Gastrocnemius medialis (tissue), 4 donors: ENCODE data around the gene SDCCAG8. TPM values are rescaled to one million over a fixed set of nuclear protein-coding genes. Genes with fewer than 3 reads are reported as not detected.

ENCODE experiments used
- ATAC-seq, 2 donors: fragments of 150-250 bp; one replicate each; pipeline ENCODE4 v1.9.1; 2016
- DNase-seq, 2 donors: peaks; one replicate each; pipeline ENCODE4 v3.0.0-alpha.2; 2019
- H3K27ac ChIP-seq, 4 donors: fragments of 200-600 bp; sonication (generic); 1 replicate in 1 of 4; 2 replicates in 3 of 4; pipeline ENCODE4 v1.5.1; 2016 to 2018; ENCODE audit warnings: mild to moderate bottlenecking in 2 of 4, moderate library complexity in 1 of 4
- H3K27me3 ChIP-seq, 3 donors: fragments of 200-600 bp; sonication (generic) in 2 of 3; 1 replicate in 1 of 3; 2 replicates in 2 of 3; pipeline versions ENCODE4 v1.5.1 to v1.6.0; 2016 to 2019; ENCODE audit warnings: mild to moderate bottlenecking in 1 of 3, moderate library complexity in 1 of 3
- H3K36me3 ChIP-seq, 2 donors: fragments of 200-600 bp; sonication (generic) in 1 of 2; one replicate each; pipeline ENCODE4 v1.5.1; 2017 to 2018
- H3K4me1 ChIP-seq, 2 donors: fragments of 200-600 bp; sonication (generic) in 1 of 2; one replicate each; pipeline ENCODE4 v1.5.1; 2016 to 2017; ENCODE audit warnings: mild to moderate bottlenecking in 2 of 2
- H3K4me3 ChIP-seq, 4 donors: fragments of 200-600 bp; sonication (generic) in 3 of 4; 1 replicate in 1 of 4; 2 replicates in 3 of 4; pipeline ENCODE4 v1.5.1; 2016 to 2019; ENCODE audit warnings: mild to moderate bottlenecking in 2 of 4
- H3K9me3 ChIP-seq, 3 donors: fragments of 200-600 bp; sonication (generic) in 2 of 3; 1 replicate in 1 of 3; 2 replicates in 2 of 3; pipeline ENCODE4 v1.5.1; 2016 to 2019
- CTCF ChIP-seq, 5 experiments: fragments of 450-650 bp in 3 of 5; fragments of 200-600 bp in 2 of 5; sonication (generic) in 2 of 5; IDR thresholded peaks in 4 of 5; conservative IDR thresholded peaks in 1 of 5; 1 replicate in 4 of 5; 2 replicates in 1 of 5; pipeline ENCODE4 v1.5.1; 2016 to 2019; ENCODE audit warnings: antibody characterized with exemption in 5 of 5, mild to moderate bottlenecking in 3 of 5, moderate library complexity in 3 of 5
- POLR2A ChIP-seq, 2 donors: fragments of 450-650 bp; IDR thresholded peaks; one replicate each; pipeline ENCODE4 v1.6.1; 2017; ENCODE audit warnings: antibody characterized with exemption in 2 of 2, mild to moderate bottlenecking in 2 of 2, moderate library complexity in 2 of 2
- in situ Hi-C, 4 donors: fragments of 200-750 bp; cut with MboI; loops; one replicate each; pipeline versions ENCODE4 v1.15.0 to v1.8.0; 2017; ENCODE audit warnings: low sequenced_read_pairs in 4 of 4
- intact Hi-C: fragments of 100-400 bp; cut with DNase I; formaldehyde crosslinking; loops from one replicate; pipeline ENCODE4 v1.15.1; 2023; ENCODE audit warnings: low total_unique reads
- total RNA-seq, 4 donors: library from RNA; depleted of rRNA; stranded (reverse); fragments of >200 nt; gene quantifications; one replicate each; pipeline versions ENCODE4 v1.1.0 to v1.2.3, GENCODE V29; 2016

SDCCAG8 gene
- total RNA-seq, 4 donors from 2014 or later: 12.3 to 33.9 (median 26.1) TPM

GRCh38 chr1:243346016-243346415 lies 90.2 kb downstream of the SDCCAG8 start:
- peaks cover 0 to 15% of the 10 kb centered on the region in 2 donors for H3K36me3 ChIP-seq
- TF ChIP-seq CTCF (IDR thresholded peaks at IDR 0.05 in 4 of 5, conservative IDR thresholded peaks at IDR 0.05 in 1 of 5): no peak
- no peak for TF ChIP-seq POLR2A (IDR thresholded peaks at IDR 0.05)
- H3K9me3 ChIP-seq: no peaks in the 10 kb centered on the region
- H3K4me1 ChIP-seq: no peaks in the 10 kb centered on the region
- no peak overlapping the region for H3K27ac ChIP-seq
- ATAC-seq (no peak), DNase-seq (no peak)
- H3K4me3 ChIP-seq: no peak overlapping the region
- in situ Hi-C loops (loop anchor here (10.0 to 25.0 kb wide), 4 partner anchors 399 to 929 kb away; no protein-coding TSS in a partner anchor), intact Hi-C loops (no loop called here)
- no peaks in the 10 kb centered on the region for H3K27me3 ChIP-seq

GRCh38 chr1:243346468-243346867 lies 90.6 kb downstream of the SDCCAG8 start:
- H3K4me3 ChIP-seq: no peak overlapping the region
- ATAC-seq (no peak), DNase-seq (no peak)
- no peak overlapping the region for H3K27ac ChIP-seq
- intact Hi-C loops: no loop called here
- in situ Hi-C loops: loop anchor here (10.0 to 25.0 kb wide), 4 partner anchors 398 to 928 kb away; no protein-coding TSS in a partner anchor
- no peaks in the 10 kb centered on the region for H3K9me3 ChIP-seq
- no peaks in the 10 kb centered on the region for H3K27me3 ChIP-seq
- no peaks in the 10 kb centered on the region for H3K4me1 ChIP-seq
- no peak for TF ChIP-seq POLR2A (IDR thresholded peaks at IDR 0.05)
- no peak for TF ChIP-seq CTCF (IDR thresholded peaks at IDR 0.05 in 4 of 5, conservative IDR thresholded peaks at IDR 0.05 in 1 of 5)
- H3K36me3 ChIP-seq: peaks cover 0 to 12% of the 10 kb centered on the region in 2 donors

GRCh38 chr1:243348331-243348730 lies 92.5 kb downstream of the SDCCAG8 start:
- no peaks in the 10 kb centered on the region for H3K9me3 ChIP-seq
- no peak for DNase-seq
- H3K4me1 ChIP-seq: no peaks in the 10 kb centered on the region
- H3K27ac ChIP-seq: no peak overlapping the region
- TF ChIP-seq POLR2A (IDR thresholded peaks at IDR 0.05) (no peak), CTCF (IDR thresholded peaks at IDR 0.05 in 4 of 5, conservative IDR thresholded peaks at IDR 0.05 in 1 of 5) (no peak)
- no peak for ATAC-seq
- H3K4me3 ChIP-seq: no peak overlapping the region
- no peaks in the 10 kb centered on the region for H3K27me3 ChIP-seq
- in situ Hi-C loops (loop anchor here (10.0 to 25.0 kb wide), 4 partner anchors 396 to 926 kb away; no protein-coding TSS in a partner anchor), intact Hi-C loops (no loop called here)
- peaks cover 0 to 12% of the 10 kb centered on the region in 2 donors for H3K36me3 ChIP-seq

- Histone ChIP-seq H3K27me3 (no peaks in the 10 kb centered on the region), H3K4me1 (peaks cover 0 to 3% of the 10 kb centered on the region in 2 donors), H3K4me3 (no peak overlapping the region), H3K9me3 (no peaks in the 10 kb centered on the region), H3K36me3 (peaks cover 0 to 12% of the 10 kb centered on the region in 2 donors), H3K27ac (no peak overlapping the region)
- in situ Hi-C loops: loop anchor here (10.0 to 25.0 kb wide), 4 partner anchors 396 to 926 kb away; no protein-coding TSS in a partner anchor
- DNase-seq: no peak
- TF ChIP-seq POLR2A (IDR thresholded peaks at IDR 0.05) (no peak), CTCF (IDR thresholded peaks at IDR 0.05 in 4 of 5, conservative IDR thresholded peaks at IDR 0.05 in 1 of 5) (no peak)
- intact Hi-C loops: no loop called here
- no peak for ATAC-seq
These were observed 93.3 kb downstream of the SDCCAG8 start for GRCh38 chr1:243349128-243349527.

GRCh38 chr1:243351337-243351736 lies 95.5 kb downstream of the SDCCAG8 start:
- intact Hi-C loops: no loop called here
- no peak overlapping the region for H3K27ac ChIP-seq
- TF ChIP-seq POLR2A (IDR thresholded peaks at IDR 0.05) (no peak), CTCF (IDR thresholded peaks at IDR 0.05 in 4 of 5, conservative IDR thresholded peaks at IDR 0.05 in 1 of 5) (no peak)
- H3K27me3 ChIP-seq: no peaks in the 10 kb centered on the region
- DNase-seq (no peak), ATAC-seq (no peak)
- in situ Hi-C loops: no loop called here
- H3K9me3 ChIP-seq: no peaks in the 10 kb centered on the region
- H3K36me3 ChIP-seq: peaks cover 0 to 12% of the 10 kb centered on the region in 2 donors
- peaks cover 0 to 7% of the 10 kb centered on the region in 2 donors for H3K4me1 ChIP-seq
- no peak overlapping the region for H3K4me3 ChIP-seq
